ENCODE data around the gene SLC35G2.
A peak's percentile ranks its signal among the peaks of the same experiment; 100 is the strongest.

SLC35G2 gene

DNA sequence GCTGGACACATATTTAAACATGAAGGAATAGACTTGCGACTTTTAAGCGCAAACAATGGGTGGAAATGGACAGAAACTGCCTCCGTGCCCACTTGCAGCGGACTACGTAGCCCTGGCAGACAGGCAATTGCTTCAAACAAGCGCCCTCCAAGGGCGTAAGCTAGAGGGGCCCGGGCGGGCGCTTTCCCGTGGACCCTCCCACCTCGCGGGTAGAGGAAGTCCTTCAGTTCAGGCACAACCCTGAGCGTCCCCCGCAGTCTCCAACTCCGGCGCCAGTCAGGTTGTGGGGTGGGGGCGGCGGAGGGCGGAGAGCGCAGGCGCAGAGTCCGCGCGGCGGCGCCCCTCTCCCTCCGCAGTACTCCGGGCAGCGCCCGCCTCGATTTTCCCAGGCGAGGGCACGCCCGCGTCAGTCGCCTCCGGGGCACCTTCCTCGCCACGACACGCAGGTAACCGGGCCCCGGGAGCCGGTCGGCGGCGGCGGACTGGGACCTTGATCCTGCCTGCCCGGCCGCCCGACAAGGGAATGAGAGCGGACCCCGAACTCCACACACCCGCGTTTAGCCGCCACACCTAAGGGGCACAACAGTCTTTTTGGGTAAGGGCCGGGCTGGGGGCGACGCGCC is at the start of gene SLC35G2:
Gene SLC35G2, plus strand, starts transcription at position 358 of the 623 bp plus-strand sequence. CDS start 35,335 bp downstream, outside the sequence.
- peak; percentile 41 for DNase-seq (ENCODE audit: low spot score)
- FAIRE-seq, result no peak

- FAIRE-seq (no peak), DNase-seq (ENCODE audit: low spot score) (no peak)
Observed at GRCh38 chr3:136772709-136773108, 46.2 kb upstream of the SLC35G2 start.

DNA sequence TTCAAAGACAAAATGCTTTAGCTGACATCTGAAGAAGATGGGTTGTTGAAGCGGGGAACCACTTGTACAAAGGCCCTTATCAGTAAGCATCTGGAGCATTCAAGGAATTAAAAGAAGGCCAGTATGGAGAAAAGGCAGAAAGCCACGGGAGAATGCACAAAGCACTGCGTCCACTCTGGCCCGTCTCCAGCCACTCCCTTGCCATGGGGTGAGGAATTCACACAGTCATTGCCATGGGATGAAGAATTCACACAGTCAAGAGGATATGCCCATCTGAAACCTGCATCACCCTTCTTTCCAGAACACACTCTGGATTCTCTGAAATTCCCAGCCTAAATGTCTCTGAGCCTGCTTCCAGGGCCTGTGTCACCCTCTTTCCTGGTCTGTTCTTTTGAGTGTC is 40.1 kb upstream of the SLC35G2 start:
- DNase-seq (ENCODE audit: low spot score) (no peak), FAIRE-seq (no peak)

DNA sequence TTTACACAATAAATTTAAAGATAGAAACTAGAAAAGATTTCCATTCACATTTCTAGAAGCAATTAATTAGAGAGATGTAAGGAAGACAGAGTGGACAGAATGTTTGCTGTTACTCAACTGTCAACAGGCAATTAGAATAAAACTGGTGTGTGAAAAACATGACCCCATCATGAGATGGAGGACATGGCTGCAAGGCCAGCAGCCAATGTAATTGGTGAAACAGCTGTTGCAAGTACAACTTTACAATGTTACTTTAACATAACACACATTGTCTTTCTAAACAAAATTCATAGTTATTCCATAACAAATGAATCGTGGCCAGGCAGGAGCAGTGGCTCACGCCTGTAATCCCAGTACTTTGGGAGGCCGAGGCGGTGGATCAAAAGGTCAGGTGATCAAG is 38.2 kb upstream of the SLC35G2 start:
- FAIRE-seq (no peak), DNase-seq (ENCODE audit: low spot score) (no peak)

DNA sequence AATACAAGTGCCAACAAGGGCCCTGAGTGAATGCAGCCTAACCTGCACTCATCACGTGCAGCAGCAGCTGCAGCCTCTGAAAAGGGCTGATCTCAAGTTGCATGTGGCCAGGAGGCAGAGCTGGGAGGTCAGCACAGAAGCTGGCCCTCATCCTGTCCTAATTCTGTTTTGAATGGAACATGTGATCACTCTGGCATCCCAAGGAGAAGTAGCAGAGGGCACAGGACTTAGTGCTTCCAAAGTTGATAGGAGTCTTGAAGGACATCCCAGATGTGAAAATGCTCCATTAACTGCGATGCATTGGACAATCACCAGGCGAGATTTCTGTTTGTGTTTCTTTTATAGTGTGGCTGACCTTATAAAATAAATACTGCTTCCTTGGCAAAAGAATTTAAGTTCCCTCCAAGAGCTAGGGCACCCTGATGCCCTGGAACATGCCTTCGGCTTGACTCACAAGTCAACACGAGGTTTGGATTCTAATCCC is 35.2 kb upstream of the SLC35G2 start:
- no peak for DNase-seq (ENCODE audit: low spot score)
- no peak for FAIRE-seq

GRCh38 chr3:136787349-136787748 is 31.6 kb upstream of the SLC35G2 start:
- DNase-seq (ENCODE audit: low spot score), result no peak
- no peak for FAIRE-seq

DNA sequence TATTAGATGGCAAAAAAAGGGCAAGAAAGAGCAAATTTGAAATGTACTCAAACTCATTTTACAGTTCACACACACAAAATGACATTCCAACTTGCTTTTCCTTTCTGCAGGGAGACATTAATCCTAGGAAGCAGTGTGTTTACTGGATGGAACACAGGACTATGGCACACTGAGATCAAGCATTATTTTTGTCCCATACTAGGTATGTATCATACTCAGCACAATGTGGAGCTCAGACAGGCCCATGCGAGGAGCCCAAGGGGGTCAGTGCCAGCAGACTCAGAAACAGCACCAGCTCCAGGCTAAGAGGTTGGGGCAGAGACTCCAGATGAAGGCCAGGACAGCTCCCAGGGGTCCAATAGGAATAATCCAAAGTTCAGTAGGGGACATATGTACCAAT is 30.8 kb upstream of the SLC35G2 start:
- no peak for FAIRE-seq

DNA sequence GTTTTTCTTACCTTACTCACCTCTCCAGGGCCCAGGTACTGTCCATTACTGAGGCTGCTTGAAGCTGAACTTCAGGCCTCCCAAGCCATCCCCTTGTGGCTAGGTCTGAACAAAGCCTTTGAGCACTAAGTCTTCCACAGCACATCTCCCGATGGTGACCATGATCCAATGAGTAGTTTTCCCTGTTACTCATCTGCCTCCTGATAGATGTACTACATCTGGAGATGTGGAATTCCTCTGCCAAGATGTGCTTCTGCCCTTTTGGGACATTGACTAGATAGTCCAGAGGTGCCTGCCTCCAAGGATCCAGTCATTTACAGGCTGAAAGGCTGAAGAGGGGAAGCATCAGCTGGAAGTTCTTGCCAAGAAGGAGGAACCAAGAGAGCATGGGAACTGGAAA is 28.9 kb upstream of the SLC35G2 start:
- DNase-seq (ENCODE audit: low spot score) (no peak), FAIRE-seq (no peak)

More for the DNA sequence above, 30.8 kb upstream of the SLC35G2 start:
- DNase-seq (ENCODE audit: low spot score), result no peak

DNA sequence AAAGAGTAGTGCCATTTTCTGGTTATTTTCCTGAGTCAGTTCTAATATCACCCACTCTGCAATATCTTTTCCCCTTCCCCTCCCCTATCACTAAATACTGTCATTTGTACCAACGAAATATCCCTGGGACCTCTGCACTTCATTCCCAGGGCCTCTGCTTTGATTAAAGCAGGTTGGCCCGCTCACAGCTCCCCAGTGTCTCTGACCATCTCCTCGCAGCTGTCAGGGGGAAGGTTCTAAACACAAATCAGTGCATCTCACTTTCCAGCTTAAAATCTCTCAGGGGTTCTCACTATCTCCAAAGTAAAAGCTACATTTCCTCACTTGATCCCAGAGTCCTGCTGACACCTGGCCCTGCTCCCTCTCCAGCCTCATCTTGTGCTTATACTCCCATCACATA is 28.1 kb upstream of the SLC35G2 start:
- FAIRE-seq, result no peak
- no peak for DNase-seq (ENCODE audit: low spot score)

DNA sequence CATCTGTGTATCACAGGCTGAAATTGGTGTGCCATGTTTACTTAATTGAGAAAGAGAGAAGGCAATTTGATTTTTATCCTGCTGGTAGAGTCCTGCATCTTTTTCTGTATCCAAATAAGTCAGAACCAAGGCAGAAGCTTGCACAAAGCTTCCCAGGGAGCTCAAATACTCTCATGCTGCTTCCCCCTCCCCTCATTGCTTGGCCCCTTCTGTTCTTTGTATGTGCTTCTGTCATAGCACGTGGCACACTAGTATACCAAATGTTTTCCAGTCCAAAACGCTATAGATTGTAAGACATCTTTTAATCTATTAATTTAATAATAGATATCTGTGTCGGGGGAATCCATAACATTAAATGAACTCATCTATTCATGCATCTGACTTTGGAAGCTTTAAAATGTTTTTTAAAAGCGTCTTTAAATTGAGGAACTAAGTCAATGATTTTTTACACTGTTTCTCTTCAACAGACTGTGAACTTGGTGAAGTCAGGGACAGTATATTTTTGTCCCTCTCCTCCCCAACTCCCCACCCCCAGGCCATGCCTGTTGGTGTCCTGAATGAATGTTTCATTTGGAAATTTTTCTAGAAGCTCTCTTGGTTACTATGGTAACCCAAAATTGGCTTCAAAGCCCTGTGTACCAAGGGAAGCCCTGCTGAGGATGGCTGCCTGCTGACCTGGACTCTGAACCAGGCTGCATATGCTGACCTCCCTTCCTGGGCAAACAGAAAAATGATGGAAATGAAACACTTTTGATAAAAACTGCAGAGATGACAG is 26.2 kb upstream of the SLC35G2 start:
- FAIRE-seq (no peak), DNase-seq (ENCODE audit: low spot score) (no peak)

- FAIRE-seq (peak; percentile 81), DNase-seq (ENCODE audit: low spot score) (peak; percentile 53)
Observed at GRCh38 chr3:136801146-136801545, 17.8 kb upstream of the SLC35G2 start.

GRCh38 chr3:136802481-136802996 is 16.4 kb upstream of the SLC35G2 start:
- peak; percentile 82 for FAIRE-seq
- DNase-seq (ENCODE audit: low spot score), result peak; percentile 52

GRCh38 chr3:136804141-136804540 is 14.8 kb upstream of the SLC35G2 start:
- no peak for DNase-seq (ENCODE audit: low spot score)
- no peak for FAIRE-seq

- FAIRE-seq (no peak), DNase-seq (ENCODE audit: low spot score) (no peak)
Observed at GRCh38 chr3:136804813-136805212, 14.1 kb upstream of the SLC35G2 start.

GRCh38 chr3:136805795-136806194 is 13.1 kb upstream of the SLC35G2 start:
- DNase-seq (ENCODE audit: low spot score) (no peak), FAIRE-seq (no peak)

DNA sequence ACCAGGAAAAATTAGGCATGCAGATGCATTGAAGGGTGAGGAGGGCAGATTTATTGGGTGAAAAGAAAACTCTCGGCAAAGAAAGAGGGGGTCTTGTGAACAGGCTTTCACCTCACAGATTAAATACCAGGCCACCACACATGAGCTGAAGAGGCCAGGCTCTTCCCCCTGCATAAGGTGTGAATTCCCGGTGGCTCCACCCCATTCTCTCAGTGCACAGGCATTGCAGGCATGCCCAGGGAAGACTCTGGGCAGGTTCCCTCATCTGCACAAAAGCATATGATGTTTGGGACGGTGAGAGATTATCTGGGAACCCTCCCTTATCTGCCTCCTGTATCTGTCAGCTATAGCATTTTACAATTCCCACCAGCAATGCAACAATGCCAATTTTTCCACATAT is 7.2 kb upstream of the SLC35G2 start:
- FAIRE-seq (no peak), DNase-seq (ENCODE audit: low spot score) (no peak)

- no peak for FAIRE-seq
- DNase-seq (ENCODE audit: low spot score), result no peak
Observed at GRCh38 chr3:136817448-136817847, 1.5 kb upstream of the SLC35G2 start.

DNA sequence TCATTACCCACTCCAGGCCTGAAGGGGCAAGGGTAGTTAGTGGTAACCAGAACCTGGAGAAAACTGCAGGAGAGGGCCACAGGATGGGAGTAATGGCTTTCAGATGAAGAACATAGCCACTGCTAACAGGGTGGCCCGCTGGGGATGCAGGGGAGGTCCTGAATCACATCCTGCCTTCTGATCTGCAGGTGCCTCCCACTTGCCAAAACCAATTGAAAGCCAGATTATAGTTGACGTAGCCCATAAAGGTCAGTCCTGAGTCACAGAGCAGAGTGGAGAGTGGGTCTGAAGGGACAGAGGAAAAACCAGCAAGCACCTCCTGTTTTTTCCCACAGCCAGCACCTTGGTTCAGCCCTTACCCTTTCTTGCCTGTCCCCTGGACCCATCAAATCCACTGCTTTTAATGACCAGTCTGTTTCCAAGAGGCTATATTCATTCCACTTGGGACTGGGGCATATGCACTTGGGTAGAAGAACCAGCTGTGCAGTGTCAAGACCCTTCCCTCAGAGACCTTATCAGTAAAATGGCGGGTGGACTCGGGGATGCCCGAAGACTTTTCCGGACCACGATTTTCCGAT is 646 bp upstream of the SLC35G2 start:
- FAIRE-seq, result peak; percentile 81
- peak; percentile 89 for DNase-seq (ENCODE audit: low spot score)

DNA sequence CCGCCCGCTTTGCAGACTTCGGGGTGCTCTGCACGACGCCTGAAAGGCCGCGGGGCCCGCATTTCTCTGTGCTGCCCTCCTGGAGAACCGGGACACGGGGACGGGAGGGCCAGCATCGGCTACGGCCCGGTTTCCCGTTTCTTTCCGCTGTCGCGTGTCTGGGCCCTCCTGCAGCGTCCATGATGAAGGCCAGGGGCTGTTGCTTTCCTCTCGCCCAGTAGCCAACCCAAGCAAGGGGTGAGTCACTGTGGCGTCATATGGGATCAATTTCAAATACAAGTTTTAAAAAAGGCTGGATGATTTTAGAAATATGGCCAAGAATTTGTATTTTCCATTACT is 435 bp downstream of the SLC35G2 start:
- DNase-seq (ENCODE audit: low spot score) (peak; percentile 17), FAIRE-seq (no peak)

DNA sequence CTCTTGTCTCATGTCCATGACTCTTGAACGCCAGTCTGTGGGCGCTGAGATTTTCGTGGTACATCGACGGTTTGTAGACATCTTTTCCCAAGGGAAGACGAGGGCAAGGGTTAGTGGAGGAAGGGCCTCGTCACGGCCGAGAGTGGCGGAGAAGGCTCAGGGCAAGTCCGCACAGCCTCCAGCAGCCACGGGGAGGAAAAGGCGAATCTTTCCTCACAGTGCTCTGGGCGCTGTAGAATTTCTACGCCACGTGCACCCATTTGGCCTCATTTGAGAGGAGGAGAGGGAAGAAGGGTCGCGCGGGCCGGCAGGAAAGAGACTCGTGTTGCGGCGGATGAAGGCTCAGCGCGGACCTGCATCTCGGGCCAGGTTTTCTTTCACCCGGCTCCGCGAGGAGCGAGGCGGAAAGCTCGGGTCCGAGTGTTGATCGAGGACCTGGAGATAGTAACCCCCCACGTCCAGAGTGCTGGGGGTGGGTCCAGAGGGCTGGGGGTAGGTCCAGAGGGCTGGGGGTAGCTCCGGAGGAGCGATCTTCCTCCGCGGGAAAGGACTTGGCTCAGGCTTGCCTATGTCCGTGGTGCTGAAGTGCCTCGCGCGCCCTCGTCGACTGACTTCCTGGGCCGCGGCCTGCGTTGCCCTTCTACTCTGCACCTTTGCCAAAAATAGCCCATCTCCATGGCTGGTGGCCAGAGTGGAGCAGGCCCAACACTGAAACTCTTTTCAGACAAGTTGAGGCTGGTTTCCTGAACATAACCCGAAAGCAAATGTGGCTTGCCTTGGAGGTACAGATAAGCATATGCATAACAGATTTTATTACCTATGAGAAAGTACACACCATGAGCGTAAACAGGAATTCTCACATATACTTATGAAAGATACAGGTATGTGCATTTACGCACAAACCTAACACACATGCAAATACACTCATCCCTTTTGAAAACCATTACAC is 1.1 kb downstream of the SLC35G2 start:
- DNase-seq (ENCODE audit: low spot score) (no peak), FAIRE-seq (no peak)

- no peak for FAIRE-seq
- DNase-seq (ENCODE audit: low spot score), result no peak
Observed at GRCh38 chr3:136831461-136831860, 12.5 kb downstream of the SLC35G2 start.
